Activated CD8-positive, alpha-beta memory T cell treated with anti-CD3 and anti-CD28 coated beads for 48 hours (primary cell): ENCODE measurements around the gene PRSS27.
"Not testable (repeated sequence)": the region's sequence is repeated elsewhere in the genome, so short reads cannot be mapped to it uniquely, and the experiment has no call there.

Experiments used
- DNase-seq, 3 experiments: peaks; one replicate each; pipeline ENCODE4 v3.0.0-alpha.2; 2020; ENCODE audit warnings: low read depth in 2 of 3, low spot score in 2 of 3

The PRSS27 gene

GRCh38 chr16:2698103-2698870 is 21.7 kb downstream of the PRSS27 start:
- DNase-seq: no peak

DNA sequence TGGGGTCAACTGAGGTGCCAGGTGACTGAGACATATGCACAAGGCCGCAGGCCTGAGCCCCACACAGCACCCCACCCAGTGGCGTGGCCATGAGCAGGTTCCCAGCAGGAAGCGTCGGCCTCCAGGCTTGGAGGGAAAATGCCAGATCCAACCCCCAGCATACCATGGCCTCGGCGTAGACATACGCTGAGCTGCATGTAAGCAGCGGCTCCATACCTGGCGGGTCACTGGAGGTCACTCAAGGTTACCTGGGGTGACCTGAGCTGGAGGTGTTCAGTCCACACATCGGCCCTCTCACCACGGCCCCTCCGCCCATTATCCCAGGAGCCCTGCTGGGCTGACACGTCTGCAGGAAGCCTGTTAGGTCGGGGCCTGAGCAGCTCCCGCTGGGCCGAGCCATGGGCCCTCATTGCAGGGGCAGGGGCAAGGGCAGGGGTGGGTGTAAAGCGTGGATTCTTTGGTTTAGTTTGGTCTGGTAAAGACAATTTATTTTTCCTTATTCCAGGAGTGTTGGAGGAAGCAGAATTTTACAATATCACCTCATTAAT is 22.5 kb downstream of the PRSS27 start:
- DNase-seq: no peak

DNA sequence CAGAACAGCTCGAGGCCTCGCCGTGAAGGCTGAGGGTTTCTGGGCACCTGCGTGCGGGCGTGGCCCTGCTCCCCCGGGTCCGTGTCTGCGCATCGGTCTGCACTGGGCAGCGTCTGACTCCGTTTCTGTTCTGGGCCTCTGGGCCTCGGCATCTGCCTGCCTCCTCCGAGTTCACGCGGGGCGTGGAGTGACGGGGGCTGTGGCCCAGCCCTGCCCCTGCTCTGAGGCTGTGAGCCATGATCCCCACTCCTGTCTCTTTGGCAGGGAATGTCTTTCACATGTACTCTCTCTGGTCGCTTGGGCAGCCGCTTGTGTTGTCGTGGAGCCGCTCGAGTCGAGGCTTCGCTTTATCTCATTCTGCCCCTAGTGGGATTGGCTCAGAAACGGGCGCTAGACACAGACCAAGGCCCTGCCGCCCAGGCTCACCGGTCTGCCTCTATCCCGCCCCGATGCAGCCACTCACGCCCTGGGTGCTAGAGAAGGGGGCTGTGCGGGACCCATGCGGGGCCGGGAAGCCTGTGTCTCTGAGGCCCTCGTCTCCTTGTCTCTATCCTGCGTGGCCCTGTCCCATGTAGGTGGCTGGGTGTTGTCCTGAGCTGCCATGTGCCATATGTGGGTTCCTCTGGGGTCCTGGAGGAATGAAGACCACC is 23.3 kb downstream of the PRSS27 start:
- DNase-seq: not testable (repeated sequence)

GRCh38 chr16:2692948-2693651 is 26.9 kb downstream of the PRSS27 start:
- no peak for DNase-seq

DNA sequence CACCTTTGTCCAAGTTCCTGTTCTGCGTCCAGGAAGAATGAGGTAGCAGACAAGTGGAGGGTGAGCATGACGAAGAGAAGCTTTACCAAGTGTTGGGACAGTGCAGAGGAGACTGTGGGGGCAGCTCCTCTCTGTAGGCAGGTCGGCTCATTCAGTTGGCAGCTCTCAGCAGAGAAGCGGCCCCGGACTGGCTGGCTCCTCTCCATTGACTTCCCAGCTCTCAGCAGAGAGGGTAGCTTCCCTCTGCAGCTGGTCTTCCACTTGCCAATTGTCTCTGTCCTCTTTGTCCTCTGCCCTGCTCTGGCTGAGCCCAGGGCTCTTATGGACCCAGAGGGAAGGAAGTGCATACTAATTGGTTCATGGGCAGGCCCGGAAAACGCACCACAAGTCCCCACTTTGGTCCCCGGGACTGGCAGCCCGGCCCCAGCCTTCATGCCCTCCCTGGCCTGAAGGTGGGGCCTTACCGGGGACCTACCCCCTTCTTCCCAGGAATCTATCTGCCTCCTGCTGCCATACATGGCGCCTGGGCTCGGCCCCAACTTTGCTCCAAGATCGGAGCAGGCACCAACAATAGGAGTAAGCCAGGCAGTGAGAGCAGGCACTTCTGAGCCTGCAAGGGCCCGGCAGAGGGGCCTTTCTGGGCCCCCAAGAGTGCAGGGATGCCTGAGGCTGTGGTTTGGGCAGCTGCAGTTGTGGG is 27.6 kb downstream of the PRSS27 start:
- DNase-seq: no peak

DNA sequence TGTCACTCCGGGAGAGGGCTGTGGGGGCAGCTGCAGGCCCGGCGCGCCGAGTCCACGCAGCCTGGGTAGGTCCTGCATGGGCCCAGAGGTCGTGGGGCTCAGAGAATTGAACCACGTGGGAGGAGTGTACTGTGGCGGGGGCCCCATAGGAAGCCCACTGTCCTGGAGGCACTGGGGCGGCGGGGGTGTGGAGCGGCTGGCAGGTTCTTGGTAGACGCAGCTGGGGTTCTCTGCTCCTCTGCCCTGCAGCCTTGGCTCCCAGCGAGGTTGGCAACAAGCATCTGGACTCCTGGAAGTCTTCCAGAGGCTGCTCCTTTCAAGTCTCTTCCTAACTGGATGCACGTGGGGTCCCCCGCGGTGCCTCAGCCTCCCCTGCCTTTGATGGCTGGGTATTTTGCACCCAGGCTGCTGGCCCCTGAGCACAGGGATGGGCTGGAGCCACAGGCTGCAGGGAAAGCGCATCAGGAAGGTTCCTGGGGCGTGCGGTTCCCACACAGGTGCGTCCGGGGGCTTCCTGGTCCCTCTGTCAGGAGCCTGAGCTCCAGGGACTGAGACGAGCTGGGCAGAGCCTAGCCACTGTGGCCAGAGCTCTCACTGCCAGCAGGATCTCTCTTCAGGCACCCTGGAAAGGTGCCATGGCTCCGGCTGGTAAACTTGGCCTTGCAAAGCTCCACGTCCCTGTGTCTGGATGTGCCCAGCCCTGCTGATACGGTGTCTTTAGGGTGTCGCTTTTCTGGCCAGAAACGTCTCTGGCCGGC is 28.4 kb downstream of the PRSS27 start:
- DNase-seq: no peak

DNA sequence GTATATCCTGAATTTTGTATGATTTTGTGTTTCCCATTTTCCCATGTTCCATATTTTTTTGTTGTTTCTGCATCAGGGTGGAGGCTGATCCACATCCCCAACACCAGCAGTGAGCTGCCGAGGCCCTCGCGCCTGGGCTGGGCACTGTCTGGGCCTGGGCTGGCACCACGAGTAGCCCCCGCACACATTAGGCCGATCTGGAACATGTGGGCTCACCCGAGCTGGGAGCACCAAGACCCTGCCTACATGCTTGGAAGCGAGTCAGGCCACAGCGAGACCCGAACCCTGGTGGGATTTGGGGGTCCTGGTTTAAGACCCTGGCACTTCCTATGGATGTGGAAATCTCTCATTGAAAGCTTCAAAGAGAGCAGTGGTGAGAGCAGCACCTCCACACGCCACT is 29.2 kb downstream of the PRSS27 start:
- DNase-seq: no peak

DNA sequence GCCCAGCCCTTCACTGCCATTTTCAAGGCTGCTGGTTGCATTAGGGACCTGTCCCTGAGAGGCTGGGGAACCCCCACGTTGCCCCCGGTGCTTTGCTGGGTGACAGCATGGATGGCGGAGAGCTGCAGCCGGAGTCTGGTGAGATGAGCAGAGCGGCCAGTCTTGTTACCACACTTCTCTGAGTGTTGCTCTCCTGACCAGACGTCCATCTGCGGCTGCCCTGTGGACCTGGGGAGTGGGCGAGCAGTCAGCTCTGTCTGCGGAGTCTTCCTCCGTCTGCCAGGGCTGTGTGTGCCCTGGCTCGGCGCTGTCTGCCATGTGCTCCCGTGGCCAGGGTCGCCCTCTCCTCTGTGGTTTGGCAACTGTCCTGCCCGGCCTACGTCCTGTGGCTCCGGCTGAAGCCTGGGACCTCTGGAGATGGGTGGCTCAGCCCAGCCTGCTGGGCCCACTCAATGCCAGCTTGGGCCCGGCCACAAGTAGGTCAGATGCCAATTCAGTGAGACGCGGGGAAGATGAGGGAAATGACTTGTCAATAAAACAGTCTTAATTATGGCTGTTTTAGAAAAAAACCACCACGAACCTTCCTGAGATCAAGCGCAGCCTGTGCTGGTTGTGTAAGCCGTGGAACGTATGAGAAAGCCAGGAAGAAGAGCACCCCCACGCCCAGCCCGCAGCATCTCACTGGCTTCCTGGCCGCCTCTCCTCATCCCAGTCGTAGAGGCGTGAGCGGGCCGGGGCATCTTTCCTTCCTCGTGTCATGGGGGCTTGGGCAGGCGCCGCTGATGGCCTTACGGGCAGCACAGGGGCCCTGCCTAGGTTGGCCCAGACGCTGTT is 29.8 kb downstream of the PRSS27 start:
- DNase-seq: no peak

DNA sequence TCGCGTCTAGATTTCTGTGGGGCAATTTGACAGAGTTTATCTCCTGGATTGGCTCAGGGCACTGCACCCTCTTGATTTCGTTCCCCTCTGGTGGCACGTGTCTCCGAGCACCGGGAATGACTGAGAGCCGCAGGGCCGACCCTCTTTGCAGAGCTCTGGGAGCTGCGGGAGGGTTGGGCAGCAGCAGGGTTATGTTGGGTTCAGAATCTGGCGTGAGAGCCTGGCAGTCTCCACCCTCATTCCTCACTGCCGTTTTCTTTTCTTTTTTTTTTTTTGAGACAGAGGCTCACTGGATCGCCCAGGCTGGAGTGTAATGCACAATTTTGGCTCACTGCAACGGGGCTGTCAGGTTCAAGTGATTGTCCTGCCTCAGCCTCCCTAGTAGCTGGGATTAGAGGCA is 30.6 kb downstream of the PRSS27 start:
- DNase-seq: not testable (repeated sequence)

DNA sequence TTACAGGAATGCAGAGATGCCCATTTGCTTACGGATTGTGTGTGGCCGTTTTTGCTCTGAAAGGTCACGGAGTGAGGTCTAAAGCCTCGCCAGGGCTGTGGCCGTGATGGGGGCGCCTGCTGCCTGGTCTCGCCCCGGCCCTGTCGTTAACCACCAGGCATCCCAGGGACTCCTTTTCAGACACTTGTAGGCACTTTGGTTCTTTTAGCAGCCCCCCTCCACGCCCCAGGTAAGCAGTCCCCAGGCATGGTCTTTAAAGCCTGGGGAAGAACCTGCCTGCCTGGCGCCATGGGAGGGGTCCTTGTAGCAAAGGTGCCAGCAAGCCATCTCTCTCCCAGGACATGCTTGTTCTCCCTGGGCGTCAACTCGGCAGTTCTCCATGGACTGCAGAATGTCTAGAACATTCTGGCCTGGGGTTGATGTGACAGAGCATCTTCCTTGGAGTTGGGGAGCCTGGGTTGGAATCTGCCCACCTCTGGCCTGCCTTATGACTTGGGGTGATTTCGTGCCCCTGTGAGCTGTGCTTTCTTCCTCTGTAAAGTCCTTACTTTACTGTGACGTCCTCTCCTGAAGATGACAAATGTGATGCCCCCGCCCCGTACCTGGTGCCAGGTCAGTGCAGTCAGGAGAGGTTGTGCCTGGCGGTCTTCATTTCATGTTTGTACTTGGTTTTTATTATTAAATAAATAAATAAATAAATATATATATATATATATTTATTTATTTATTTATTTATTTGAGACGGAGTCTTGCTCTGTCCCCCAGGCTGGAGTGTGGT is 32.3 kb downstream of the PRSS27 start:
- DNase-seq: no peak

DNA sequence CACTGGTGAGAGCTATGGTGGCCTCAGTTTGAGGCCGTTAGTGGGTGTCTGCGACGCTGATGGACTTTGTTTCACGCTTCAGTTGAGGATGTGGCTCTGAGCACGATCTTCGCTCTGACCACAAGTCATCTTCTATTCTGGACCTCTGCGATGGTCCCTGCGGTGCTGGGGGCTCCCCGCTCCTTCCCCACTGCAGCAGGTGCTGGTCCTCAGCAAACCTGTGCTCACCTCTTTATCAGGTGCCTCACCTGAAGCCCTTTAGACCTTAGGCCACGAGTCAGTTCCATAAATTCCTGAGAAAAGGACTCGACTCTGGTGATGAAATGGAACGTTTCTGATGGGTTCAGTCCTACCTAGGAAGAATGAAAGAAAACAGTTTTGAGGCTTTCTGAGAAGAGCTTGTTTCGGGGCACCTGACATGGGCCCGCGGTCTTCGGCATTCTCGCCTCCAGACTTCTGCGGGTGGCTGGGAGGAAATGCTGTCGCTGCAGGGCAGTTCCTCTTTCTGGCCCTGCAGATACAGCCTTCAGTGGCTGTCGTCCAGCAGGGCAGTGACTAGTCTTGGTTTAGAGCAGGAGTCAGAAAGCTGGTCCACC is 33.0 kb downstream of the PRSS27 start:
- no peak for DNase-seq

DNA sequence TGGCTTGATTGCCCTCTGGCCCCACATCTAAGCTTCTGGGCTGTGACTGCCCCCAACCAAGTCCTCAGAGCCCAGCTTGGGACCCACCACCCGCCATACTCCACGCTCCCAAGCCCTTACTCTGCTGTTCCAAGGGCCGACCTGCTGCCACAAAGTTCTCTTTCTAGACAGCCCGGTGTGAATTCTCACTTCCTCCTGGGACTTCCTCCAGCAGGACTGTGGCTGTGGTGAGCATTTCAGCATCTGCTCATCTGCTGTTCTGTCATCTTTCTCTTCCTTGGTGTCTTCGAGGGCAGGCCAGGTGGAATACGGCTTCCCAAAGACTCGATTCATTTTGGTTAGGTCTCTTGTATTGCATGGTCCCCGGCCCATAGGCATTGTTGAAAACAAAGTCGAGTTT is 33.9 kb downstream of the PRSS27 start:
- not testable (repeated sequence) for DNase-seq

GRCh38 chr16:2683041-2683440 is 37.0 kb downstream of the PRSS27 start:
- not testable (repeated sequence) for DNase-seq

- peak; percentile 93 to 96 (median 95) for DNase-seq
Measured at GRCh38 chr16:2682209-2683021, 37.6 kb downstream of the PRSS27 start, which contains the start of gene KCTD5. TSS of gene KCTD5 (plus strand) at chr16:2682523. CDS start at chr16:2682549, 26 bp downstream.

DNA sequence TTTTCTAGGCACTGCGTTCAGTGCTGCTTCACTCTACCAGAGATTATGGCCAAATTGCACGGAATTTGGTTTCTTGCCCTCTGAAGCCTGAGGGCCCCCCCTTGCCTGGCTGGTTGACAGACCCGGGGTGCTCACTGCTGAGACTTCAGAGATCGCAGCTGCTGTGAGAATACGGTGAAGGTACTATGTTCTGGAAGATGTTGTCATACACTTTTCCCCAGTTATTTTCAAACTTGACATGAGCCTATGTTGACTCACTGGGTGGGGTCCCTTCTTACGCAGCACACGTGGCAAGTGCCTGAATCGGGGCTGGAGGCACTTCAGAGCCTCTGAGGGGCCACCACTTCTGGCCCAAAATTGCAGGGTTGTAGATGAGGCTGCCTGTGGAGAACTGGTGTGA is 39.7 kb downstream of the PRSS27 start:
- not testable (repeated sequence) for DNase-seq

DNA sequence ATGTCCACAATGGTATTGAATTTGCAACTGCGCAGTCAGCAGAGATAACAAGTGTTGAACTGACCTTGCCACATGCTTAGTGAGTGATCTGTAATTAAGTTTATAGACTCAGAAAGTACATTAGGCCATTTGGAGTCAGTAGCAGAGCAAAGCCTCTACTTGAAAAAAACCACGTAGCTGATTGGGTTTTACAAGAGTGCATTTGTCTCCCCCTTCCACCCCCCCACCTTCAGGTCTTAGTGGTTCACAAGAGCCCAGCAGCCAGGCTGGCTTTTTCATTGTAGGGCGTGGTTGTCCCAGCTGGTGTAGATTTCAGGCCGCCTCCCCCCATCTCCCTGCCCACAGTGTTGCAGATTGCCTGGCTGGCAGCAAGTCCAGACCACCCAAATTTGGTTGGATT is 40.1 kb downstream of the PRSS27 start:
- not testable (repeated sequence) for DNase-seq

GRCh38 chr16:2678206-2678965 is 41.6 kb downstream of the PRSS27 start:
- not testable (repeated sequence) for DNase-seq
